A549 (cell line): Measurements from ENCODE around the gene KCNK17. TPM values are rescaled to one million over a fixed set of nuclear protein-coding genes. Genes with fewer than 3 reads are reported as not detected.

ENCODE experiments used
- ATAC-seq, 2 experiments: fragments of 200-7000 bp in 1 of 2; fragments of >200 bp in 1 of 2; cut with Nextera tagmentation in 1 of 2; cut with Tn5 transposase in 1 of 2; 3 replicates each; pipeline versions ENCODE4 v1.8.0 to v1.9.1; 2018 to 2020; ENCODE audit warnings: mild to moderate bottlenecking in 1 of 2, moderate library complexity in 1 of 2
- CTCF ChIA-PET: fragments of 300-600 bp; sonication (Branson Sonifier 250); formaldehyde crosslinking; extraction: SDS; loops from one replicate; lab custom pipeline; 2021; ENCODE audit warnings: antibody characterized with exemption, inconsistent platforms; lab: Yijun Ruan, JAX
- POLR2A ChIA-PET: fragments of 350-600 bp; formaldehyde crosslinking; extraction: SDS; loops from one replicate; lab custom pipeline; 2021; ENCODE audit warnings: antibody characterized with exemption, inconsistent platforms; lab: Yijun Ruan, JAX
- DNase-seq, 2 experiments: peaks; one replicate each; pipeline versions ENCODE4 v3.0.0 to v3.0.0-alpha.2; 2011 to 2016; ENCODE audit warnings: low read depth in 1 of 2, low spot score in 1 of 2
- FAIRE-seq: peaks from 2 replicates; lab custom pipeline; 2011; peaks lifted over from hg19 to GRCh38; lab: Jason Lieb, UNC
- H3K27ac ChIP-seq, 2 experiments: fragments of >200 bp; sonication (Bioruptor Twin); formaldehyde crosslinking; 3 replicates each; pipeline ENCODE4 v1.5.1; 2016 to 2017
- H3K4me1 ChIP-seq: fragments of >200 bp; sonication (Bioruptor Twin); formaldehyde crosslinking; 3 replicates; pipeline ENCODE4 v1.6.1; 2016
- H3K4me2 ChIP-seq: fragments of >200 bp; sonication (Bioruptor Twin); formaldehyde crosslinking; 3 replicates; pipeline ENCODE4 v1.6.1; 2016
- H3K4me3 ChIP-seq: fragments of >200 bp; sonication (Bioruptor Twin); formaldehyde crosslinking; 3 replicates; pipeline ENCODE4 v1.5.1; 2016
- H3K9me3 ChIP-seq: fragments of >200 bp; sonication (Bioruptor Twin); formaldehyde crosslinking; 3 replicates; pipeline ENCODE4 v1.6.1; 2016
- BHLHE40 ChIP-seq: IDR thresholded peaks from 2 replicates; pipeline ENCODE4 v1.6.1; 2012; ENCODE audit warnings: low read depth, low read length, inconsistent platforms
- EHMT2 ChIP-seq: fragments of 200-600 bp; sonication (generic); IDR thresholded peaks from 2 replicates; pipeline ENCODE4 v1.6.1; 2016; ENCODE audit warnings: antibody characterized with exemption, low read depth, mild to moderate bottlenecking, moderate library complexity
- ESRRA ChIP-seq: fragments of 150-350 bp; IDR thresholded peaks from 2 replicates; pipeline ENCODE4 v1.6.1; 2014; ENCODE audit warnings: mild to moderate bottlenecking, low read length, borderline replicate concordance
- GATA3 ChIP-seq: IDR thresholded peaks from 2 replicates; pipeline ENCODE4 v1.6.1; 2012; ENCODE audit warnings: borderline replicate concordance
- HOXA7 ChIP-seq: fragments of 250-450 bp; sonication (Bioruptor Pico); IDR thresholded peaks from 2 replicates; pipeline ENCODE4 v1.5.0; 2020; ENCODE audit warnings: mild to moderate bottlenecking, moderate library complexity
- HOXB5 ChIP-seq: fragments of 250-450 bp; sonication (Bioruptor Pico); IDR thresholded peaks from 2 replicates; pipeline ENCODE4 v1.5.0; 2020; ENCODE audit warnings: mild to moderate bottlenecking, moderate library complexity
- JUN ChIP-seq, 2 experiments: fragments of >200 bp; sonication (Bioruptor Twin); formaldehyde crosslinking; IDR thresholded peaks; 2 replicates in 1 of 2; 3 replicates in 1 of 2; pipeline ENCODE4 v1.6.1; 2016 to 2017
- JUNB ChIP-seq: fragments of >200 bp; sonication (Bioruptor Twin); formaldehyde crosslinking; IDR thresholded peaks from 2 replicates; pipeline ENCODE4 v1.6.1; 2016
- MYC ChIP-seq: IDR thresholded peaks from 2 replicates; pipeline ENCODE4 v1.6.1; 2012; ENCODE audit warnings: mild to moderate bottlenecking, inconsistent platforms, low read length, improper control_type of control experiment, borderline replicate concordance
- NFE2L2 ChIP-seq: fragments of 150-350 bp; conservative IDR thresholded peaks from 2 replicates; pipeline ENCODE4 v1.6.1; 2014; ENCODE audit warnings: low read length
- POLR2A ChIP-seq: IDR thresholded peaks from 2 replicates; pipeline ENCODE4 v1.6.1; 2012; ENCODE audit warnings: mild to moderate bottlenecking, low read length
- RARB ChIP-seq: fragments of 250-450 bp; sonication (Bioruptor Pico); IDR thresholded peaks from 2 replicates; pipeline ENCODE4 v1.8.0; 2021; ENCODE audit warnings: mild to moderate bottlenecking, moderate library complexity
- SMC3 ChIP-seq: fragments of >200 bp; sonication (Bioruptor Twin); formaldehyde crosslinking; IDR thresholded peaks from 3 replicates; pipeline ENCODE4 v1.6.1; 2018; ENCODE audit warnings: inconsistent platforms
- TFCP2L1 ChIP-seq: fragments of 250-450 bp; sonication (Bioruptor Pico); IDR thresholded peaks from 2 replicates; pipeline ENCODE4 v1.5.0; 2021; ENCODE audit warnings: mild to moderate bottlenecking
- TP53 ChIP-seq: fragments of 250-450 bp; sonication (Bioruptor Pico); IDR thresholded peaks from 2 replicates; pipeline ENCODE4 v1.5.0; 2021; ENCODE audit warnings: mild to moderate bottlenecking, moderate library complexity
- ZFP36 ChIP-seq: fragments of 450-650 bp; IDR thresholded peaks from 2 replicates; pipeline ENCODE4 v1.6.1; 2014; ENCODE audit warnings: borderline replicate concordance; ENCODE audit not compliant: partially characterized antibody
- ZSCAN20 ChIP-seq: fragments of 250-450 bp; sonication (Bioruptor Pico); IDR thresholded peaks from 2 replicates; pipeline ENCODE4 v1.8.0; 2022; ENCODE audit warnings: mild to moderate bottlenecking, moderate library complexity
- WGBS: methylation state at CpG from one replicate; pipeline ENCODE4 v1.1.6; 2017; ENCODE audit errors: missing lambda C conversion rate; 5-methylcytosine and 5-hydroxymethylcytosine counted together
- polyA plus RNA-seq, 4 experiments: library from polyadenylated mRNA; depleted of rRNA in 3 of 4; stranded (reverse); fragments of >200 nt; fragmentation: RNase III in 1 of 4; extraction: RNeasy Plus Mini Kit Qiagen cat#74134 plus additional on column Dnase treatment in 1 of 4; gene quantifications; 2 replicates in 3 of 4; 3 replicates in 1 of 4; pipeline ENCODE4 v1.2.3, GENCODE V29; 2011 to 2017
- TF ChIP-seq, protein P1 (sequence below): fragments of >200 bp; sonication (Bioruptor Twin); formaldehyde crosslinking; IDR thresholded peaks from 3 replicates; pipeline ENCODE4 v1.5.1; 2016
- TF ChIP-seq, protein P2 (sequence below): fragments of >200 bp; sonication (Bioruptor Twin); formaldehyde crosslinking; IDR thresholded peaks from 2 replicates; pipeline ENCODE4 v1.6.1; 2016

Gene KCNK17
- polyA plus RNA-seq, 2 of the 4 experiments (the other 2 are of a cell fraction) = not detected

DNA sequence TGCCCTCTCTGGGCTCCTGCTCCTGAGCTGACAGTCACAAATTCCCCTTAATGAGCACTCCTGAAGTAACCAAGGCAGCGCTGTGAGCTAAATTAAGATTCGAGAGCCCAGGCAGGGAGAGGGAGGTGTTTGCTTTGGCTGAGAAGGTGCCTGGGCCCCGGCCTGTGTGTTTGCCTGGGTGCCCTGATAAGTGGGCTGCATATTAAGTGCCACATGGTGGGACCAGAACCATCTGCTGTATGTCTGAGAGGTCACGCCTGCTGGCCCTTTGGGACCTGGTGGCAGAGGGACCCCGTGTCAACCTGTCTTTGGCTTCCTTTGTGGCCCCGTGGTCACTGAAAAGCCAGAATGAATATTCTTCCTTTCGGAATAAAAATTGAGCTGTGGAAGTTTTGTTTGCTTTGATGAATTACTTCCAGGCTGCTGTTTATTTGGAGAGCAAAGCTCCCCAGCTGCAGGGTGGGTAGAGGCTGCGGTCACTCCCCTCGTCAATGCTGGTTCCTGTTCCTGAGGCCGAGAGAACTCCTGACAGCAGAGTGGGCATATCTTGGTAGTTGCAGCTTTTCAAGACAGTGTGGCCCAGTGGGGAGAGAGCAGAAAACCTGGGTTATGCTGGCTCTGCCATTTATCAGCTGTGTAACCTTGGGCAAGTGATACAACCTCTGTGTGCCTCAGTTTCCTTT is 25.8 kb upstream of the KCNK17 start:
- no peak for ATAC-seq
- H3K27ac ChIP-seq = no peak overlapping the region
- H3K4me1 ChIP-seq = no peaks in the 10 kb centered on the region
- no peak overlapping the region for H3K4me2 ChIP-seq
- H3K4me3 ChIP-seq = no peak overlapping the region
- no peak for DNase-seq
- no peak for TF ChIP-seq ZFP36
- TF ChIP-seq, protein P1, sequence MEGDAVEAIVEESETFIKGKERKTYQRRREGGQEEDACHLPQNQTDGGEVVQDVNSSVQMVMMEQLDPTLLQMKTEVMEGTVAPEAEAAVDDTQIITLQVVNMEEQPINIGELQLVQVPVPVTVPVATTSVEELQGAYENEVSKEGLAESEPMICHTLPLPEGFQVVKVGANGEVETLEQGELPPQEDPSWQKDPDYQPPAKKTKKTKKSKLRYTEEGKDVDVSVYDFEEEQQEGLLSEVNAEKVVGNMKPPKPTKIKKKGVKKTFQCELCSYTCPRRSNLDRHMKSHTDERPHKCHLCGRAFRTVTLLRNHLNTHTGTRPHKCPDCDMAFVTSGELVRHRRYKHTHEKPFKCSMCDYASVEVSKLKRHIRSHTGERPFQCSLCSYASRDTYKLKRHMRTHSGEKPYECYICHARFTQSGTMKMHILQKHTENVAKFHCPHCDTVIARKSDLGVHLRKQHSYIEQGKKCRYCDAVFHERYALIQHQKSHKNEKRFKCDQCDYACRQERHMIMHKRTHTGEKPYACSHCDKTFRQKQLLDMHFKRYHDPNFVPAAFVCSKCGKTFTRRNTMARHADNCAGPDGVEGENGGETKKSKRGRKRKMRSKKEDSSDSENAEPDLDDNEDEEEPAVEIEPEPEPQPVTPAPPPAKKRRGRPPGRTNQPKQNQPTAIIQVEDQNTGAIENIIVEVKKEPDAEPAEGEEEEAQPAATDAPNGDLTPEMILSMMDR = no peak
- TF ChIP-seq RARB (CRISPR knock-in tag) = no peak
- no peak for TF ChIP-seq BHLHE40
- TF ChIP-seq POLR2A = no peak
- TF ChIP-seq ESRRA = no peak
- no peak for TF ChIP-seq SMC3
- no peak for TF ChIP-seq NFE2L2
- TF ChIP-seq EHMT2 = no peak
- TF ChIP-seq ZSCAN20 (CRISPR knock-in tag) = no peak
- no peak for TF ChIP-seq HOXB5 (CRISPR knock-in tag)
- no peak for TF ChIP-seq GATA3
- no peak for TF ChIP-seq TFCP2L1
- TF ChIP-seq, all 56 proteins: peak for 0
- ChIA-PET POLR2A (no interaction called here), CTCF (interaction anchor here (1.7 kb wide), 1 partner anchor 18 kb away, joined by 4 read pairs; no protein-coding TSS in a partner anchor)
- 49% methylated on average over 10 of the region's 10 CpGs for WGBS
- H3K9me3 ChIP-seq = no peaks in the 10 kb centered on the region
- FAIRE-seq = no peak

DNA sequence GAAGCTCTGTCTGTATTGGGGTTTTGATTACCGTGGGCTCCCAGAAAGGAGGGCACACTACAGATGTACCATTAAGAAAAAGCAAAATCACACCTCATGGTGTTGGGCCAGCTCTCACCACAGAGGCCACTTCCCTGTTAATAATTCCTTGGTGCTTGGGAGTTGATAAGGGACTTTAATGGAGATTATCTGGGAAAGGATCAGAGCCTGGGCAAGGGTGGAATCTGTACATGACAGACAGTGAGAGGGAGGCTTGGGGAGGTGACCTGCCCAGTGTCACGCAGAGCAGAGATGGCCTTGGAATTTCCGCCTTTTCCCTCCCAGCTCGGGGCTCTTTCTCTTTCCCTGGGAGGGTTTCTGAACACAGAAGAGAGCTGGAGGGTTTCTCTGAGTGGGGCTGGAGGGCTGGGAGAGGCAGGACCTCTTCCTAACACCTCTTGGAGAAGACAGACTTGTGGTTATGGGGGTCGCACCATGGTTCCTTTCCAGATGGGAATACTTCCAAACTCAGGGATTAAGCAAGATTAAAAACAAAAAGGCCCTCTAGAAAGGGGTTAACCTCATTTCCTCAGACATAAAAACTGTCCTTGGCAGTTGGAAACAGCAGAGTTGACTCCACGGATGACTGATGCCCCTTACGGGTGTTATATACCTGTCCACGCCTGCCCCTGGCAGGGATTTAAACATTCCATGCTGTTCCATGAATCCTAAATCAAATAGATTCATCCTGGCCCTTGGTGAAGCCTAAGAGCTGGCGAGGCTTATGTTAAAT is 25.1 kb upstream of the KCNK17 start:
- TF ChIP-seq ESRRA (no peak), TFCP2L1 (no peak), JUNB (no peak)
- H3K4me1 ChIP-seq = no peaks in the 10 kb centered on the region
- no peaks in the 10 kb centered on the region for H3K9me3 ChIP-seq
- CTCF ChIA-PET = interaction anchor here (0.9 to 1.7 kb wide), 2 partner anchors 8 to 19 kb away, joined by 3 to 4 read pairs; no protein-coding TSS in a partner anchor
- 43% methylated on average over 9 of the region's 9 CpGs for WGBS
- H3K4me3 ChIP-seq = no peak overlapping the region
- FAIRE-seq = no peak
- H3K4me2 ChIP-seq = no peak overlapping the region
- DNase-seq = no peak
- no peak for ATAC-seq
- no peak overlapping the region for H3K27ac ChIP-seq
- POLR2A ChIA-PET = no interaction called here

DNA sequence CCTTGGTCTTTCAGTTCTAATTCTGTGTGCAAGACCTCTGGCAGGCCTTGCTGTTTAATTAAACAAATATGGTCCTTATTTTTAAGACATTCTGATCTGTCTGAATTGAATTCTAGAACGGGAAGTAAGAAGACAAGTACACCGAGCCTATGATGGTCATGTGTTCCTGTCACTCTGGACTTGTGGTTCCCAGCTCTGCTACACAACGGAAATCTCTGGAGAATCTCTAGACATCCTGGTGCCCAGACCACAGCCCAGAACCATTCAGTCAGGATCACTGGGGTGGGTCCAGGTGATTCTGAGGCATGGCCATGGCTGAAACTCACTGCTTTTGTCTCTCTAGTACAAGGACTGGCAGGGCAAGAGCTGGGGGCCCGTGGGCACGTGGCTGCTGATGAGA is 24.2 kb upstream of the KCNK17 start:
- H3K4me1 ChIP-seq = no peaks in the 10 kb centered on the region
- H3K4me2 ChIP-seq = no peak overlapping the region
- ChIA-PET CTCF (interaction anchor here (0.9 to 1.7 kb wide), 2 partner anchors 9 to 20 kb away, joined by 3 to 4 read pairs; no protein-coding TSS in a partner anchor), POLR2A (no interaction called here)
- no peaks in the 10 kb centered on the region for H3K9me3 ChIP-seq
- FAIRE-seq = no peak
- no peak overlapping the region for H3K27ac ChIP-seq
- TF ChIP-seq HOXA7 (CRISPR knock-in tag) = no peak
- TF ChIP-seq MYC = no peak
- TF ChIP-seq, protein P2, sequence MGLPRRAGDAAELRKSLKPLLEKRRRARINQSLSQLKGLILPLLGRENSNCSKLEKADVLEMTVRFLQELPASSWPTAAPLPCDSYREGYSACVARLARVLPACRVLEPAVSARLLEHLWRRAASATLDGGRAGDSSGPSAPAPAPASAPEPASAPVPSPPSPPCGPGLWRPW = no peak
- no peak for TF ChIP-seq JUN (IDR thresholded peaks at IDR 0.05)
- no peak for TF ChIP-seq TP53 (CRISPR knock-in tag)
- no peak for DNase-seq
- WGBS = 38% methylated on average over 3 of the region's 5 CpGs
- ATAC-seq = no peak
- H3K4me3 ChIP-seq = no peak overlapping the region
